Body of pancreas (tissue), 4 donors: ENCODE measurements around the gene SCAPER. TPM values are rescaled to one million over a fixed set of nuclear protein-coding genes. Genes with fewer than 3 reads are reported as not detected.
"Not testable (repeated sequence)": the region's sequence is repeated elsewhere in the genome, so short reads cannot be mapped to it uniquely, and the experiment has no call there.

Experiments
- ATAC-seq: fragments of 150-250 bp; one replicate; pipeline ENCODE4 v1.9.1; 2016
- DNase-seq, 4 donors: peaks; one replicate each; pipeline ENCODE4 v3.0.0-alpha.2; 2019
- H3K27ac ChIP-seq, 4 donors: fragments of 200-600 bp; sonication (generic); 1 replicate in 3 of 4; 2 replicates in 1 of 4; pipeline versions ENCODE4 v1.5.1 to v1.6.1; 2016 to 2019; ENCODE audit warnings: mild to moderate bottlenecking in 1 of 4, mixed read lengths in 1 of 4, moderate library complexity in 1 of 4
- H3K27me3 ChIP-seq, 2 donors: fragments of 200-600 bp; sonication (generic); one replicate each; pipeline ENCODE4 v1.6.0; 2016; ENCODE audit warnings: mild to moderate bottlenecking in 1 of 2
- H3K36me3 ChIP-seq, 2 donors: fragments of 200-600 bp; sonication (generic); replicated peaks in 1 of 2; 2 replicates each; pipeline ENCODE4 v1.5.1; 2016; ENCODE audit warnings: low read depth in 2 of 2; ENCODE audit not compliant: insufficient read depth in 1 of 2
- H3K4me1 ChIP-seq: fragments of 200-600 bp; sonication (generic); one replicate; pipeline ENCODE4 v1.6.0; 2016
- H3K4me3 ChIP-seq, 2 donors: fragments of 200-600 bp; sonication (generic); 1 replicate in 1 of 2; 2 replicates in 1 of 2; pipeline ENCODE4 v1.5.1; 2016 to 2019
- H3K9me3 ChIP-seq, 3 donors: fragments of 200-600 bp; sonication (generic); 1 replicate in 2 of 3; 2 replicates in 1 of 3; pipeline ENCODE4 v1.5.1; 2016
- POLR2A ChIP-seq, 3 donors: fragments of 450-650 bp; IDR thresholded peaks; one replicate each; pipeline ENCODE4 v1.6.1; 2016; ENCODE audit warnings: antibody characterized with exemption in 3 of 3, mild to moderate bottlenecking in 2 of 3
- whole genome bisulfite sequencing, 2 donors: methylation state at CpG; one replicate each; pipeline ENCODE4 v1.1.5; 2017; 5-methylcytosine and 5-hydroxymethylcytosine counted together
- intact Hi-C: fragments of 100-400 bp; cut with DNase I; formaldehyde crosslinking; loops from one replicate; pipeline ENCODE4 v1.15.1; 2023
- total RNA-seq, 2 donors: library from RNA; depleted of rRNA; stranded (reverse); fragments of >200 nt; gene quantifications; one replicate each; pipeline ENCODE4 v1.1.0, GENCODE V29; 2016
- TF ChIP-seq, protein P1 (sequence below), 7 experiments: fragments of 450-650 bp in 4 of 7; fragments of 200-600 bp in 3 of 7; sonication (generic) in 3 of 7; IDR thresholded peaks; one replicate each; pipeline ENCODE4 v1.5.1; 2016 to 2019; ENCODE audit warnings: antibody characterized with exemption in 7 of 7

SCAPER gene
- total RNA-seq, 2 donors from 2014 or later = 22.1 to 46.2 TPM

DNA sequence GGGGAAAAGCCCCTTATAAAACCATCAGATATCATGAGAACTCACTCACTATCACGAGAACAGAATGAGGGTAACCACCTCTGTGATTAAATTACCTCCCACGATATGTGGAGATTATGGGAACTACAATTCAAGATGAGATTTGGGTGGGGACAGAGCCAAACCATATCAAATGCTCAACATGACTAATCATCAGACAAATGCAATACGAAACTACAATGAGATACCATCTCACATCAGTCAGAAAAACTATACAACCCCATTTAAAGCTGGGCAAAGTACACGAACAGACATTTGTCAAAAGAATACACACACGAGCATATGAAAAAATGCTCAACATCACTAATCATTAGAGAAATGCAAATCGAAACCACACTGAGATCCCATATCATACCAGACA, 67.7 kb downstream of the SCAPER start:
- 89 to 92% methylated on average over 6 of the region's 6 CpGs for WGBS, 2 donors
- no peak for ATAC-seq

DNA sequence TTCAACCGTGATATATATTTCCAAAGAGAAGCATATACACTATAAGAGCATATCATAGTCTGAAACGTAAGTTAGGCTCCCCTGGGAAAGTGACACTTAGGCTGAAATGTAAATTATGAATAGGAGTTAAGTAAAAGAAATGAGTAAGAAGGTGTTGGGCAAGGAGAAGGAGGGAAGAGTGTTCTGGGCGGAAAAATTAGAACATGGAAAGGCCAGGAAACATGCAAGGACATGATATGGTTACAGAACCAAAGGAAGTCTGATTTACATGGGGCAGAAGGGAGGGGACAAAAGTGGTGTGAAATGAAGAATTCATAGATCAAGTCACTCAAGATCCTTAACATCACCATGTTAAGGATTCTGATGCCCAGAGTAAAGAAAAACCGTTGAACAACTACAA, 75.2 kb downstream of the SCAPER start:
- no peaks in the 10 kb centered on the region for H3K4me1 ChIP-seq
- no peak overlapping the region for H3K4me3 ChIP-seq
- intact Hi-C loops = no loop called here
- H3K27ac ChIP-seq = no peak overlapping the region
- TF ChIP-seq POLR2A (IDR thresholded peaks at IDR 0.05) = no peak
- TF ChIP-seq, protein P1, sequence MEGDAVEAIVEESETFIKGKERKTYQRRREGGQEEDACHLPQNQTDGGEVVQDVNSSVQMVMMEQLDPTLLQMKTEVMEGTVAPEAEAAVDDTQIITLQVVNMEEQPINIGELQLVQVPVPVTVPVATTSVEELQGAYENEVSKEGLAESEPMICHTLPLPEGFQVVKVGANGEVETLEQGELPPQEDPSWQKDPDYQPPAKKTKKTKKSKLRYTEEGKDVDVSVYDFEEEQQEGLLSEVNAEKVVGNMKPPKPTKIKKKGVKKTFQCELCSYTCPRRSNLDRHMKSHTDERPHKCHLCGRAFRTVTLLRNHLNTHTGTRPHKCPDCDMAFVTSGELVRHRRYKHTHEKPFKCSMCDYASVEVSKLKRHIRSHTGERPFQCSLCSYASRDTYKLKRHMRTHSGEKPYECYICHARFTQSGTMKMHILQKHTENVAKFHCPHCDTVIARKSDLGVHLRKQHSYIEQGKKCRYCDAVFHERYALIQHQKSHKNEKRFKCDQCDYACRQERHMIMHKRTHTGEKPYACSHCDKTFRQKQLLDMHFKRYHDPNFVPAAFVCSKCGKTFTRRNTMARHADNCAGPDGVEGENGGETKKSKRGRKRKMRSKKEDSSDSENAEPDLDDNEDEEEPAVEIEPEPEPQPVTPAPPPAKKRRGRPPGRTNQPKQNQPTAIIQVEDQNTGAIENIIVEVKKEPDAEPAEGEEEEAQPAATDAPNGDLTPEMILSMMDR (IDR thresholded peaks at IDR 0.05) = no peak
- DNase-seq (no peak), ATAC-seq (no peak)
- no peaks in the 10 kb centered on the region for H3K9me3 ChIP-seq
- H3K36me3 ChIP-seq = no peaks in the 10 kb centered on the region
- WGBS, 2 donors = 92 to 96% methylated on average over 4 of the region's 4 CpGs
- H3K27me3 ChIP-seq = no peaks in the 10 kb centered on the region

More for the DNA sequence above, 67.7 kb downstream of the SCAPER start:
- Histone ChIP-seq H3K4me1 (no peaks in the 10 kb centered on the region), H3K27me3 (no peaks in the 10 kb centered on the region), H3K9me3 (no peaks in the 10 kb centered on the region), H3K36me3 (no peaks in the 10 kb centered on the region), H3K4me3 (no peak overlapping the region), H3K27ac (no peak overlapping the region)
- intact Hi-C loops = no loop called here
- TF ChIP-seq, protein P1 (IDR thresholded peaks at IDR 0.05) = no peak
- TF ChIP-seq POLR2A (IDR thresholded peaks at IDR 0.05) = no peak
- DNase-seq = no peak

DNA sequence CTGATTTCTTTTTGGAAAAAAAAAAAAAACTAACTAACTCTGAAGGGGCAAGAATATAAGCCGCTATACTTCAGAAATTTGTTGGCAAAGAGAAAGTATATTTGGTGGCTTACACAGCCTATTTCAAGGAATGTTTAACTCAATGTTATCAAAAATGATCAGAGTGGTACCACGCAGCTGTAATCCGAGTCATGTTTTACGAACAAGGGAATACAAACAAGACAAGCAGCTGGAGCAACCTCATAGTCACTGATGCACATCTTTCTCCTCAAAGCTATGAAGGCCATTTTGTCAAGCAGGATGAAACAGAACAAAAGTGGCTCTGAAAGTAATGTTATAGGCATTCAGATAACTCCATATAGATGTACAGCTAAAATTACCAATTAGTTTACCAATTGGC, 81.2 kb downstream of the SCAPER start:
- no peaks in the 10 kb centered on the region for H3K27me3 ChIP-seq
- WGBS, 2 donors = 67 to 68% methylated on average over 4 of the region's 4 CpGs
- ATAC-seq (no peak), DNase-seq (no peak)
- no peaks in the 10 kb centered on the region for H3K9me3 ChIP-seq
- intact Hi-C loops = no loop called here
- H3K4me1 ChIP-seq = no peaks in the 10 kb centered on the region
- no peak overlapping the region for H3K4me3 ChIP-seq
- no peak overlapping the region for H3K27ac ChIP-seq
- no peak for TF ChIP-seq POLR2A (IDR thresholded peaks at IDR 0.05)
- TF ChIP-seq, protein P1 (IDR thresholded peaks at IDR 0.05) = no peak
- no peaks in the 10 kb centered on the region for H3K36me3 ChIP-seq

DNA sequence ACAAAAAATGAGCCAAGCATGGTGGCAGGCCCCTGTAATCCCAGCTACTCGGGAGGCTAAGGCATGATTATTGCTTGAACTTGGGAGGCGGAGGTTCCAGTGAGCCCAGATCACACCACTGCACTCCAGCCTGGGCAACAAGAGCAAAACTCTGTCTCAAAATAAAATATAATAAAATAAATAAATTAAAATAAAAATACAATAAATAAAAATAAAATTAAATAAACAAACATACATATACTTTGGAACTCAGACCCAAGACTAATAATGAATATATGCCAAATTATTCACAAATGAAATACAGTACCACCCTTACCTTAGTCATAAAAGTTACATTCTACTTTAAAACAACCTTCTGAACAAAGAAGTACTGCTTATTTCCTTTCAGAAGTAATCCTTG, 81.8 kb downstream of the SCAPER start:
- Histone ChIP-seq H3K4me1 (no peaks in the 10 kb centered on the region), H3K9me3 (no peaks in the 10 kb centered on the region), H3K4me3 (no peak overlapping the region), H3K27me3 (no peaks in the 10 kb centered on the region), H3K36me3 (no peaks in the 10 kb centered on the region), H3K27ac (no peak overlapping the region)
- intact Hi-C loops = no loop called here
- TF ChIP-seq, protein P1 (IDR thresholded peaks at IDR 0.05) = no peak
- TF ChIP-seq POLR2A (IDR thresholded peaks at IDR 0.05) = no peak
- DNase-seq (no peak), ATAC-seq (no peak)
- 100% methylated on average over 2 of the region's 2 CpGs for WGBS, 2 donors

DNA sequence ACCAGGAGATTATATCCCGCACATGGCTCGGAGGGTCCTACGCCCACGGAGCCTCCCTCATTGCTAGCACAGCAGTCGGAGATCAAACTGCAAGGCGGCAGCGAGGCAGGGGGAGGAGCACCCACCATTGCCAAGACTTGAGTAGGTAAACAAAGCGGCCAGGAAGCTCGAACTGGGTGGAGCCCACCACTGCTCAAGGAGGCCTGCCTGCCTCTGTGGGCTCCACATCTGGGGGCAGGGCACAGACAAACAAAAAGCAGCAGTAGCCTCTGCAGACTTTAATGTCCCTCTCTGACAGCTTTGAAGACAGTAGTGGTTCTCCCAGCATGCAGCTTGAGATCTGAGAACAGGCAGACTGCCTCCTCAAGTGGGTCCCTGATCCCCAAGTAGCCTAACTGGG, 86.2 kb downstream of the SCAPER start:
- intact Hi-C loops, H3K27ac ChIP-seq, H3K4me3 ChIP-seq, H3K27me3 ChIP-seq, H3K9me3 ChIP-seq, ATAC-seq, DNase-seq, H3K4me1 ChIP-seq, H3K36me3 ChIP-seq: not testable (repeated sequence)
- 86 to 88% methylated on average over 2 to 9 of the region's 9 CpGs for WGBS, 2 donors
